Jurkat, Clone E6-1 (cell line): Measurements from ENCODE around the gene PRKN.

Experiments used
- DNase-seq: peaks from one replicate; pipeline ENCODE4 v3.0.0-alpha.2; 2011; ENCODE audit warnings: low read depth, low spot score
- H3K4me3 ChIP-seq: 2 replicates; pipeline ENCODE4 v1.5.1; 2011; ENCODE audit warnings: mild to moderate bottlenecking, low read length, control low read depth, moderate library complexity

PRKN gene

GRCh38 chr6:162713974-162714780 lies 13.4 kb downstream of the PRKN start:
- H3K4me3 ChIP-seq, result no peak overlapping the region
- DNase-seq, result no peak

GRCh38 chr6:162712694-162713093 lies 14.9 kb downstream of the PRKN start:
- DNase-seq, result no peak
- no peak overlapping the region for H3K4me3 ChIP-seq

- no peak for DNase-seq
- no peak overlapping the region for H3K4me3 ChIP-seq
Observed at GRCh38 chr6:162711376-162711775, 16.2 kb downstream of the PRKN start.

- no peak for DNase-seq
- no peak overlapping the region for H3K4me3 ChIP-seq
Observed at GRCh38 chr6:162710936-162711335, 16.6 kb downstream of the PRKN start.

GRCh38 chr6:162710419-162710818 lies 17.1 kb downstream of the PRKN start:
- DNase-seq, result no peak
- H3K4me3 ChIP-seq, result no peak overlapping the region

GRCh38 chr6:162709431-162709830 lies 18.1 kb downstream of the PRKN start:
- no peak overlapping the region for H3K4me3 ChIP-seq
- no peak for DNase-seq

- H3K4me3 ChIP-seq, result no peak overlapping the region
- no peak for DNase-seq
Observed at GRCh38 chr6:162708971-162709370, 18.6 kb downstream of the PRKN start.

GRCh38 chr6:162706232-162706631 lies 21.3 kb downstream of the PRKN start:
- DNase-seq, result no peak
- no peak overlapping the region for H3K4me3 ChIP-seq

GRCh38 chr6:162705736-162706135 lies 21.8 kb downstream of the PRKN start:
- H3K4me3 ChIP-seq, result no peak overlapping the region
- no peak for DNase-seq

GRCh38 chr6:162704001-162704400 lies 23.6 kb downstream of the PRKN start:
- DNase-seq, result no peak
- no peak overlapping the region for H3K4me3 ChIP-seq

GRCh38 chr6:162702446-162702845 lies 25.1 kb downstream of the PRKN start:
- DNase-seq, result no peak
- H3K4me3 ChIP-seq, result no peak overlapping the region

- DNase-seq, result no peak
- no peak overlapping the region for H3K4me3 ChIP-seq
Observed at GRCh38 chr6:162701551-162701950, 26.0 kb downstream of the PRKN start.

GRCh38 chr6:162700966-162701365 lies 26.6 kb downstream of the PRKN start:
- no peak for DNase-seq
- H3K4me3 ChIP-seq, result no peak overlapping the region

- H3K4me3 ChIP-seq, result no peak overlapping the region
- no peak for DNase-seq
Observed at GRCh38 chr6:162699961-162700360, 27.6 kb downstream of the PRKN start.

- H3K4me3 ChIP-seq, result no peak overlapping the region
- no peak for DNase-seq
Observed at GRCh38 chr6:162698440-162698839, 29.1 kb downstream of the PRKN start.

GRCh38 chr6:162697872-162698403 lies 29.6 kb downstream of the PRKN start:
- no peak overlapping the region for H3K4me3 ChIP-seq
- DNase-seq, result no peak

GRCh38 chr6:162690158-162690557 lies 37.4 kb downstream of the PRKN start:
- no peak overlapping the region for H3K4me3 ChIP-seq
- DNase-seq, result no peak

GRCh38 chr6:162688751-162689345 lies 38.7 kb downstream of the PRKN start:
- no peak for DNase-seq
- no peak overlapping the region for H3K4me3 ChIP-seq

- DNase-seq, result no peak
- no peak overlapping the region for H3K4me3 ChIP-seq
Observed at GRCh38 chr6:162685586-162685985, 42.0 kb downstream of the PRKN start.

GRCh38 chr6:162684961-162685360 lies 42.6 kb downstream of the PRKN start:
- no peak for DNase-seq
- no peak overlapping the region for H3K4me3 ChIP-seq

GRCh38 chr6:162684052-162684451 lies 43.5 kb downstream of the PRKN start:
- H3K4me3 ChIP-seq, result no peak overlapping the region

More at GRCh38 chr6:162684052-162684451, 43.5 kb downstream of the PRKN start:
- DNase-seq, result no peak
